Measurements from ENCODE around the gene LRTM2. TPM values are rescaled to one million over a fixed set of nuclear protein-coding genes. Genes with fewer than 3 reads are reported as not detected.
A peak's percentile ranks its signal among the peaks of the same experiment; 100 is the strongest.

Gene LRTM2
- total RNA-seq, 1 experiment from 2014 or later = not detected

DNA sequence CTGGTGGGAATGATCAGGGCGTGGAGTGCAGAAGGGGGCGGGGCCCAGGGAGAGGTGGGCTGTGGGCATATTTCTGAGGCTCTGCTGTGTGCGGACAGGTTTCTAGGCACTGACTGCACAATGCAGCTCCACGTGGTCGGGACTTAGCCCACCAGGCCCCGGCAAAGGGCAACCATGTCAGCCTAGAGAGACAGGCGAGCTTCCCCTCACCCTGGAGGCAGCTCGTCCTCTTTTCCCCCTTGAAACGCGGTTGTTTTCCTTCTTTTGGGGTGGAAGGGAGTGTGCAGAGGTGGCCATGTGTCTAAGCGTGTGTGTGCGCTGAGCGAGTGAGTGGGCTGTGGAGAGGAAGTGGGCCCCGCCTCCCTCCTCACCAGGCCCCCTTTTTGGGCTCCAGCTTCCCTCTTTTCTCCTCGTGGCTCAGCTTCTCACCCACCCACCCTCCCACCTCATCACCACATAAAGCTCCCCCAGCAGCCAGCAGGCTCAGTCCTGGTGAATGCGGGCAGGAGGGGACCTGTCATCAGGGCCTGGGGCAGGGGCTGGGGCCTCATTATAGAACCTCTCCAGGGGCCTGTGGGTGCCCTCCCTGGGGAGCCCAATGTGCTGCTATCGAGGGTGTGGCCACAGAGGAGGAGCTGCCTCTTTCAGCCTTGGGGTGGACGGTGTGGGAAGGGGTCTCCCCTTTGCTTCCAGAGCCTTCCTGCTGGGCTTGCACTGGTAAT lies 22.0 kb downstream of the LRTM2 start:
- DNase-seq (ENCODE audit: low read depth) = no peak

DNA sequence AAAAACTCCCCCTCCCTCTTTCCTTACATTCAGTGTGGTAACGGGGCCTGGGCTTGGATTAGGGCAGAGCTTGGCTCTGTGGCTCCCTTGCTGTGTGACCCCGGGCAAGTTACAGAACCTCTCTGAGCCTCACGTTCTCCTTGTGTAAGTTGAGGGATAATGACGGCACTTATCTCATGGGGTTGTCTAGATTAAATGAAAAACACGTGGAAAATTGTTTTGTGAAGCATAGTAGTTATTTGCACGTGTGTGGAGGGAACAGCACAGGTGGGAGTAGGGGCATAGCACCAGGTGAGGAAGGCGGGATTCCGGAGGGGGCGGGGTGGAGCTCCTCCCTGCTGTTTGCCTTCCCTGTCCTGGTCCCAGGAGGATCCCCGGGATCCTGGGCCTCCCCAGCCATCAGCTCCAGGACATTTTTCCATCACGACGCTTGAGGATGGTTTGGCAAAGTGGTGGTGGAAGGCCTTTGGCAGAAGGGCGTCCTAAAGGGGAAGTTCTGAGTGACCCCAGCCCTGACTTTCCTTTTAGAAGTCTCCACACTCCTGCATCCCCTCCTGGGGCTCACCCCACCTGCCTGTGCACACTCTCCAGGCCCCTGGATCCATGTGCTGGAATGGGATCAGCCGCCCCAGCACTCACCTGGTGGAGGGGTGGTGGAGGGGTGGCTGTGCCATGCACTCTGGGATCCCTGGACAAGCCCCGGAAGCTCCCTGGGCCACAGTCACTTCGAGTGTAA lies 22.7 kb downstream of the LRTM2 start:
- no peak for DNase-seq (ENCODE audit: low read depth)

DNA sequence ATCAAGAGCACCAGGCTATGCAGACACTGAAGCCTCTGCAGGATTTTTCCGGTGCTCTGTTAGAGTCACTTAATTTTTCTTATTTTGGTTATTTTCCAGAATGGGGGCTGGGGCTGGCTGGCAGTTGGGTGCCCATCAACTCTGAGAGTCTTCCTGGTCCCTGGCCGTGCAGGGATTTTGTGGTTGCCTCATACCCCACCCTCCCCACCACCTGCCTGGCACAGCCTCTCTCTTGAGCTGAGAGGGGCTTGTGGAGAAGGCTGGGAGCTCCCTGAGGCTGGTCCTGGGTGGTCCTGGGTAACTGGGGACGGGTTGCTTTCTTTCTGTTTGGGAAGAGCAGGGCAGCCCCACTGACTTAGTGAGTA lies 23.3 kb downstream of the LRTM2 start:
- no peak for DNase-seq (ENCODE audit: low read depth)

DNA sequence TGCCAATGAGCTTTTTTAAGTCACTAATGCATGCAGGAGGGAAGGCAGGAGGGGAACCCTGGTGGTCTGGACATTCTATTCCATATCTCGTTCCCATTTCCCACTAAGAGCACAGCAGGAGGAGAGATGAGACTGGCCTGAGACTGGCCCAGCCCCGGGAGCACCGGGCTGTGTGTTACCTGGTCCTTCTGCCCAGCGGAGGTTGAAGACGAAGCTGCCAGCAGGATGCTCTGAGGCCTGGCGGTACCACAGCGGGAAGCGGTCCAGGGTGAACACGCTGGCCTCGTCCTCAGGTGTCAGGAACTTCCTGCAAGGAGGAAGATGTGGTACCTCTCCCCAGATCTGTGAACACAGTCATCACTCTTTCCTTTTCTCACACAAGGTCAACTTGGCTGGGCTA lies 23.9 kb downstream of the LRTM2 start:
- DNase-seq (ENCODE audit: low read depth) = no peak

DNA sequence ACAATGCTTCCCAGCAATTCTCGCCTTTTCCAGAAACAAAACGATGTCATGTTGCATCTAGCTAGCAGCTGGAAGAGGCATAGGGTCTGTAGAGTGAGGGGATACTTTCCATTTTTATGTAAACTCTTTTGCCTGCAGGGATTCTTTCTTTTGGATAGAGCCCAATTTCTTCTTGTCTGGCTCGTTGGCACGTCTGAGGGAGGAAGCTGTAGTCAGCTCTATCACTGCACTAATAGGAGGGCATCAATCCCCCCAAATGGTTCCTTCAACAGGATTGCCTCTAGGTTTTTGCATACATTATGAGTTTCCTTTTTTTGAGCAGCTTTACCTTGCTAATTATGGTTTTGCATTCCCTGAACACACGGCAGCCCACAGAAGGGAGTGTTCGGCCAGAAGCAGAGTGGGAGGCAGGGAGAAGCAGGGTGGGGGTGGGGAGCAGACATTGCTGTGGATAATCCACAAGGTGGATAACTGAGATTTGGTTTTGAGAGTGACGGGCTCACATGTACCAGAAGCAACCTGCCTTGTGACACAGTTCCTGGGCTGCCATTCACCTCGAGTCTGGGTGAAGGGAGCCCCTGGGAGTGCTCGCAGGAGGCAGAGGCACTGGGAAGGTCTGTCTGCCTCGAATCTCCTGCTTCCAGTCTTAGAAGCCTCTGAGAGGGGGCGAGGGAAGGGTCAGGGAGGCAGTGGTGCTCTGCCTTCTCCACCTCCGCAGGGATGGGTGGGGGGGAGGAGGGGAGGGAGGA lies 24.5 kb downstream of the LRTM2 start:
- DNase-seq (ENCODE audit: low read depth) = no peak

DNA sequence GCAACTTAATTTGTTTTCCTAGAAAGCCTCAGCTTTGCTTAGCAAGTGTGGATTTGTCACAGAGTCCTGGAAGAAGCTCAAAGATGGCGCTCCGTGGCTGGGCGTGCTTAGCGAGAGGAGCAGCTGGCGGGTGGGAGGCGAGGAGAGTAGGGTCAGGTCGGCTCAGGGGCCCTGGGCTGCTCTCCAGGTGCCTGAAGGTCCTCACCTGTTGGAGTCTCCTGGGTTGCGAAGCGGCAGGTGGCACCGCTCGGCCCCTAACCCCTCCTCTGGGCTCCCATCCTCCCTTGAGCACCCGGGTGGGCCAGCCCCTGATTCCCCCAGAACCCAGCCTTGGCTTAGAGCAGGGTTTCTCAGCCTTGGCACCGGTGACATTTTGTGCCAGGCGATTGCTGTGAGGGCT lies 25.1 kb downstream of the LRTM2 start:
- DNase-seq (ENCODE audit: low read depth) = no peak

DNA sequence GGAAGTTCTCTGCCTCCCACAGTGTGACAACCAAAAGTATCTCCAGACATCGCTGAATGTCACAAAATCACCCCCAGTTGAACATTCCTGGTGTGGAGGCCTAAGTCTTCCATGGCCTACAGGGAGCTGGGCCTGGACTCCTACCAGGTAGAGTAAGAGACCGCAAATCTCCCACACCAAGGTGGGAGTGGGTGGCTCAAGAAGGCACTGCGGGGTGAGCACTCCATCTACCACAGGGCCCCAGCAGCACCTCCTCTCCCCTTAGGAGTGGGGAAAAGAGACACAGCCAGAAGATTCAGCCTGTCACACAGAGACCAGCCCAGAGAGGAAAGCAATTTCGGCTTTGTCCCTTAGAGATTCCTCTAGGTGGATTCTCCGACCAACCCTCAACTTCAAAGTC lies 25.5 kb downstream of the LRTM2 start:
- DNase-seq (ENCODE audit: low read depth) = no peak

DNA sequence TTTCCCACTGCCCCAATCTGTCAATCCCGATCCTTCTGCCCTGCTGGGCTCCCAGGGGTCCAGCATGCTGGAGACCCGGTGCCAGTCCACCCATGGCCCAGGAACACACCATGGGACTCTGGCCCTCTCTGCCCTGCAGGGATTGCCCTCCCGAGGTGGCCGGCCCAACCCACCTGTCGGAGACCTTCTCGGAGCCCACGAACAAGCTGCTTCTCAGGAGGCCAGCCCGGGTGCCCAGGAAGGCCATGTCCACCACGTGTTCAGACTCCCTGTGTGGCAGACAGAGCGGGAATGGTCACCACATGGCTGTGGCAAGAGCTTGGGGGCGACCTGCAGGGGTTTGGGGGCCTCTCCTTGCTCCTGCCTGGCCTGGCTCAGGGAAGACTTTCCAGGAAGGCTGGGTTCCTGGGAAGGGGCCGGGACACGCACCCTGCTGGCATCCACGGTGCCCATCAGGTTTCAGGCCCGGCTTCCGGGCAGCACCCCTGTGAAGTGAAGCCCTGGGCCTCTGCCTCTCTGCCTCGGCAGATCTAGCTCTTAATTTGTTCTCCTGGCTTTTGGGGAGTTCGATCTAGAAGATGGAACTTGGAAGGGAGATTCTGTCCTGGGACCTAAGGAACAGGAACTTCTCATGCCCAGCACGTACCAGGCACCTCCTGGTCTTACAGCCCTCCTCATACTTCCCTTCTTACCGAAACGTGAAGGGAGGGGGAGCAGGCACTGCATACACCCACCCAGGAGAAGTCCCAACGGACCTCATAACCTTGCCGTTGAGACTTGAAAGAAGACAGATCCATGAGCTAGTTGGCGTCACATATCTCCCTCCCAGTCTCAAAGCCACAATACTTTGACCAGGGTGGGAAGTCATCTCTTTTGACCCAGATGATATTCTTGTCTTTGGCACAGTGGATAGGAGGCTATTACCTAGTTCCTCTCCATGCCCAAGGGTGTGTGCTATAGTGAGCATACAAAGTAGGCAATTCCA lies 26.3 kb downstream of the LRTM2 start:
- no peak for DNase-seq (ENCODE audit: low read depth)

DNA sequence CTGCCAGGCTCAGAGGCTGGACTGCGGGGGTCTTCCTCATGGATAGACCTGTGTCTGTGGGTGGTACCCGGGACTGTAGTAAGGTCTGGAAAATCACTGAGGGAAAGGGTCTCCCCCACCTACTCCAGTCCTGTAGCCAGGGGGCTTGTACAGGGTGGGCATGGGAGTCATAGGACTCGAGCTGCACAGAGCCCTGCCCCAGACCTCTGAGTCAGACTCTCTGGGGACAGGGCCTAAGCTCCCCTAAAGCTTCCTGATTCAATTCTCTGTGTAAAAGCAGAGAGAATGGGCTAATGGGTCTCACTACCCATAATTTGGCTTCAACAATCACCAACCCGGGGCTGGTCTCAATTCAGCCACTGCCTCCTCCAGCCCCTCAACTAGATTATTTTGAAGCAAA lies 27.0 kb downstream of the LRTM2 start:
- no peak for DNase-seq (ENCODE audit: low read depth)

DNA sequence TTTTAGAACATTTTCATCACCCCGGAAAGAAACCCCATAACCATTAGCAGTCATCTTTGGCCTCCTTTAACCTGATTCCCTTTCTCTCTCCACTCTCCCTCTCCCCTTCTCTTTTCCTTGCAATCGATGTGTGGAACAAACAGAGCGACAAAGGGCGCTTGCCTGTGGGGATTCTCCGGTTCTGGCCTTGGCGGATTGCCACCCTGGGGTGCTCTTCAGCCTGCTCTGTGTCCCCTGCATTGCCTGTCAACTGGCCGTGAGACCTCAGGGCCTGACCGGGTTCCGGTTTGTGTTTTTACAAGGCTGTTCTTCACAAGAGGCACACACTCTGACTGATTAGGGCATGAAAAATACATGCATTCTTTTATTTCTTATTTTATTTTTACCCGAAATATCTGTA lies 27.8 kb downstream of the LRTM2 start:
- no peak for DNase-seq (ENCODE audit: low read depth)

DNA sequence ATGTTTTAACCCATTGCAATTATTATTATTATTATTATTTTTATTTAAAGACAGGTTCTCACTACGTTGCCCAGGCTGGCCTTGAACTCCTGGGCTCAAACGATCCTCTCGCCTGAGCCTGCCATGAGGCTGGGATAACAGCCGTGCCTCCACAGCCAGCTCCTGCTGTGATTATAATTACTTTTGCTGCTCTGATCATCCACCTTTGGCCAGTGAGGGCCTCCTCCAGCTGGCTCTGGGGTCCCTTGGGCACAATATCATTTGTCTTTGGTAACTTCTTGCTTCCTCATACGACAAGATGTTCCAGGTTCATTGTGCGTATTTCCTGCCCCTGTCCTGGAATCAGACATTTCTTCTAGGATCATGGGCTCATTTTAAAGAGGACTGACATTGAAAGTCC lies 28.4 kb downstream of the LRTM2 start:
- DNase-seq (ENCODE audit: low read depth) = no peak

DNA sequence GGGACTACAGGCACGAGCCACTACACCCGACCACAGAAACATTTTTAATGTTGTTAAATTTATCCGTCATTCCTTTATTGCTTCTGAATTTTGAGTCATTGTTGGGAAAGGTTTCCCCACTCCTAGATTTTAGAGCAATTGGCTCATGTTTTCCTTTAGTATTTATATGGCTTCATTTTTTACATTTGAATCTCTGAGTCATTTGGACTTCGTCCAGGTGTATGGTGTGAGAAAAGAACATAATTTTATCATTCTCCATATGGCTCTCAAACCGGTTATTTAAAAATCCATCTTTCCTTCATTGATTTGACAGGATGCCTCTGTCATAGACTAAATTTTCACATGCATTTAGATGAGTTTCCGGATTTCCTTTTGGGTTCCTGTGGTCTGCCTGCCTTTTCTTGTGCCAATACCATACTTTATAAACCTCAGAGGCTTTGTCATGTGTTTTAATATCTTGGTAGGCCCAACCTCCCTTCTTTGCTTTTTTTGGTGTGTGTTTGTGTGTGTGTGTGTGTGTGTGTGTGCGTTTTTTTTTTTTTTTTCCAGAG lies 30.9 kb downstream of the LRTM2 start:
- peak; percentile 57 for DNase-seq (ENCODE audit: low read depth)

DNA sequence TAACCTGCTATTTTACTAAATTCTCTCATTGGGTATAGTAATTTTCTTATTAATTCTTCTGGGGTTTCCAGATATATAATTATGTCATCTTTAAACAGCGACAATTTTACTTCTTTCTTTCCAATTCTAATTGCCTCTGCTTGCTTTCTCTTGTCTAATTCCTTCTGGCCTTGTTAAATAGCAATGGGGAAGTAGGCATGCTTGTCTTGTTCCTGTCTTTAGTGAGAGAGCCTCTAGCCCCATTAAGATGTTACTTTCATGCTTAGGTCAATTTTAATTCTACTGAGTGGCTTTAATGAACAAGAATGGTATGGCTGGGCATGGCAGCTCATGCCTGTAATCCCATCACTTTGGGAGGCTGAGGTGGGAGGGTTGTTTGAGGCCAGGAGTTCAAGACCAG lies 31.7 kb downstream of the LRTM2 start:
- no peak for DNase-seq (ENCODE audit: low read depth)

DNA sequence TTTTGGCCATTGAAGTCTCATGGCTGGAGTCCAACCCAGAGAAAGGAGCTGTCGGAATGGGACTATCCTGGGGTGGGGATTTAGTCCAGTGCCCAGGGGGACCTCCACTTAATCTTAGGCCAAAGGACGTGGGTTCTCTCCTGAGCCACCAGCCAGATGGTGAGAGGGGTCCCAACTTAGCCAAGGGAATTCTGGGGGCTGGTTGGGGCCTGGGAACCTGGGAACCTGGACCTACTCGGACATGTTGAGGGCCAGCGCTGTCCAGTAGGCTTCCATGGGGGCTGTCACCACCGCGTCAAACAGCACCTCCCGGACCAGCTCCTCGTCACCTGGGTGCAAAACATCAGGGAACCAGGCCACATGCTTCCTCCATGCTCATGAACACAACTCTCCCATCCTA lies 33.4 kb downstream of the LRTM2 start:
- no peak for DNase-seq (ENCODE audit: low read depth)

DNA sequence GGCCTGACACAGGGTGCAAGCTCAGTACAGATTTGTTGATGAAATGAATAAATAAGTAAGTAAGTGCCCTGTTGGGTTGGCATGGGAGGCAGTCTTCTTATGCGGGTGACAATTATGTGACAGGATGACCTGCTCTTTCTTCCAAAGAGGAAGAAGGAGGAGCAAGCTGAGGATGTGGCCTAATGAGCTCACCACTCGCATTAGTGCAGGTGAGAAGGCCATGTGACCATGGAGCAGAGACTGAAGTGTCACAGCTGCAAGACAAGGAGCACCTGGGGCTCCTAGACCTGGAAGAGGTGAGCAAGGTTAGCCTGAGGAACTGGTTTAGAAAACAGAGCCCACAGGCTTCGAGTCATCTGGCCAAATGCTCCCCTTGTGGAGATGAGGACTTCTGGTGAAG lies 34.9 kb downstream of the LRTM2 start:
- no peak for DNase-seq (ENCODE audit: low read depth)

DNA sequence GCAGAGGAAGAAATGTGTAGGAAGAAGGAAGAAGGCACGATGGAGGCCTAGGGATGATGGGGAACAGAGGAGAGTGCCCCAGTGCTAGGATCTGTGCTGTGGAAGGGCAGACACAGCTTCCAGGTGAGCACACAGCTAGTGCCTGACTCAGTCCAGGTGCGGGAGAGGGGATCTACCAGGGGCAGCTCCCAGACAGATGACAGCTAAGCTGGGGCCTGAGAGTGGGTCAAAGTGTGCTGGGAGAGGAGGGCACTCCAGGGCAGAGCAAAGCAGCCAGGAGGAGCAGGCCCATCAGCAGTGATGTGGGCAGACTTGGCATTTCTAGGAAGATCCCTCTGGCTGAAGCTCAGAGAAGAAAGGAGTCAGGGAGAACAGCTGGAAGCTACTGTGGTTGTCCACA lies 36.7 kb downstream of the LRTM2 start:
- DNase-seq (ENCODE audit: low read depth) = no peak

DNA sequence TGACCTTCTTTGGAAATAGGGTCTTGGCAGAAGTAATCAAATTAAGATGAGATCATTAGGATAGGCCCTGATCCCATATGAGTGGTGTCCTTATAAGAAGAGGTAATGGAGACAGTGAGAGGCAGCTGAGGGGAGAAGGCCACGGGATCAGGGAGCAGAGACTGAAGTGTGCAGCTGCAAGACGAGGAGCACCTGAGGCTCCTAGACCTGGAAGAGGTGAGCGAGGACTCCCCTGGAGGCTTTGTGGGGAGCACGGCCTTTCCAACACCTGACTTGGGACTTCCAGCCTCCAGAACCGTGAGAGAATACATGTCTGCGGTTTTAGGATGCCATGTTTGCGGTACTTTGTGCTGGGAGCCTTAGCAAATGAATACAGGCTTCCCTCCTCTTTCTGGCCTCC lies 37.5 kb downstream of the LRTM2 start:
- no peak for DNase-seq (ENCODE audit: low read depth)

DNA sequence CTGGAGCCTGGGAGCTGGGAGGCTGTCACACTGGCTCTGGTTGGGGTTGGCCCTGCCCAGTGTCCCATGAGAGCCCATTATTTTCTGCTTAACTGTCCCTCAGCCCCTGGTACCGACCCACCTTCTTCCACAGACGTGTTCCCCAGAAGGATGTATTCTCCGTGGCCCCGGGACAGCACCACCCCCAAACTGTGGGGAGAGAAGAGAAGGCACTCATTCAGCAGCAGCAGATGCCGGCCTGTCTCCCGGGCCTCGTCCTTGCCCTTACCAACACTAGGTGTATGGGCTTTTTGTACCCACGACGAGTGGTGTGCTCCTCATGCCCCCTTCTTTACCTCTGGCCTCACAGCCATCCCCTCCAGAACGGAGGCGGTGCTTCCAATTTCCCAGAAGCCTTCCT lies 38.1 kb downstream of the LRTM2 start:
- no peak for DNase-seq (ENCODE audit: low read depth)

DNA sequence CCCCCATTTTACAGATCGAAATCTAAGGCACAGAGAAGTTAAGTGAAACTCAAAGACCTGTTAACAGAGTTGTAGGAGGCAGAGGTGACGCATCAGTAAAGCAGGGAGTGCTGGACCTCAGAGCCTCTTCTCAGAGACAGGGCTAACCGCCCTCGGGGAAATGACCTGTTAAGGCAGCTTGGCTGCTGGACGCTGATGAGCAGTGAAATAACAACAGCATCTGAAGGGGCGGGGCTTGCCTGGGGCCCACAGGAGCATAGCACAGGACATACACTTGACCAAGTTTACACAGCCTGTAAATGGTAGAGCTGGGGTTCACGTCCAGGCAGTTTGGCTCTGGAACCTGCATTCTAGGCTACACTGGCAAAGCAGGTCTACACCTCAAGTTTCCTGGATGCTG lies 39.3 kb downstream of the LRTM2 start:
- peak; percentile 82 for DNase-seq (ENCODE audit: low read depth)

DNA sequence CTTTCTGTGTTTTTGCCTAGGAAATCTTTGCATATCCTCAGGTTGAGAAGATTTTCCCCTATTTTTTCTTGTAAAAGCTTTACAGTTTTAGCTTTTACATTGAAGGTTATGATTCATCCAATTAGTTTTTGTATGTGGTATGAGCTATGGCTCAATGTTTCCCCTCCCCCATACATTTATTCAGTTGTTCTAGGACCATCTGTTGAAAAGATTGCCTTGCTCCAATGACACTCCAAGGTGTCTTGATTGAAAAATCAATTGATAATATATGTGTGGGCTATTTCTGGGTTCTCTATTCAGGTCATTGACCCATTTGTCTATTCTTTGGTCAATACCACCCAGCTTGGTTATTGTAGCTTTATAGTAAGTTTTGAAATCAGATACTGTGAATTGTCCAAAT lies 42.6 kb downstream of the LRTM2 start:
- DNase-seq (ENCODE audit: low read depth) = no peak

DNA sequence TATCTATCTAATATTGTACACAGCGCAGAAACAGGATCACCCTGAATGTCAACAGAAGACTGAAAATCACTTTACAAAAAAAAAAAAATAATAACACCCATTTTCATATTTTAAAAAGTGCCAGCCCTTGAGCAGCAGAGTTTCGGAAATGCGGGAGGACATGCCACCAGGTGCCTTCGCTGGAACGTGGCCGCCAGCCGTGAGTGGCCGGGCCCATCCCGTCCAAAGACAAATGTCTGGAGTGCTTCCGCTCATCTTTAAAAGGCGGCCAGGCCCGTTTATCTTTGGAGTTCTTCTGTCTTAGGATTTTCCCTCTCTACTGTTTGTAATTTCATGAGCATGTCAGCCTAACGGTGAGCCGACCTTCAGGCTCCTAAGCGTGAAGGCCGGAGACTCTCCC lies 43.5 kb downstream of the LRTM2 start:
- no peak for DNase-seq (ENCODE audit: low read depth)

DNA sequence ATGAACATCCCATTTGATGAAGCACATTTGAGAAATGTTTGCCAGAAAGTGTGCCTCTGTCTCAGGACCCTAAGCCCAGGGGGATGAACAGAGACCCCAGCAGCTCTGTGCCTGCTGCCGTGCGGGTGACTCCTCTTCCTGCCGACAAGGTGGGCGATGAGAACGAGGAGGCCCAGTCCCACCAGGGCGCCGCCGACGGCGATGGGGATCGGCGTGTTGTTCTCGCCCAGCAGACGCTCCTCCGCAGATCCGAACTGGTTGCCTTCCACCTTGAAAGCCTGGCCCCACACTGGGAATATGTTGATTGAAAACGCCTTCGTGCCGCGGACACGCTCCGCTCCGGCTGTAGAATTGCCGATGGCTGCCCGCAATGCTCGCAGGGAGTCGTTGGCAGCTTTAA lies 44.1 kb downstream of the LRTM2 start:
- DNase-seq (ENCODE audit: low read depth) = no peak

Data from Daoy (cell line).